Activated T-helper 17 cell treated with anti-CD3 and anti-CD28 coated beads, Interleukin-2, amount 50 U/mL, for 72 hours (primary cell): ENCODE data around the gene ABHD17A. TPM values are rescaled to one million over a fixed set of nuclear protein-coding genes. Genes with fewer than 3 reads are reported as not detected.
"Not testable (repeated sequence)": the region's sequence is repeated elsewhere in the genome, so short reads cannot be mapped to it uniquely, and the experiment has no call there.

Source experiments
- ATAC-seq: fragments of 150-1000 bp; cut with Tn5 transposase; replicated peaks from 2 replicates; pipeline ENCODE4 v1.10.0; 2021; ENCODE audit warnings: mild to moderate bottlenecking, moderate library complexity
- H3K27ac Mint-ChIP-seq: one replicate; pipeline ENCODE4 v1.8.0; 2022; ENCODE audit warnings: mixed read lengths
- H3K27me3 Mint-ChIP-seq: one replicate; pipeline ENCODE4 v1.8.0; 2022; ENCODE audit warnings: mixed read lengths
- H3K36me3 Mint-ChIP-seq: one replicate; pipeline ENCODE4 v1.8.0; 2022; ENCODE audit warnings: low read depth, mild to moderate bottlenecking, mixed read lengths
- H3K4me1 Mint-ChIP-seq: one replicate; pipeline ENCODE4 v1.8.0; 2022; ENCODE audit warnings: mixed read lengths
- H3K4me3 Mint-ChIP-seq: one replicate; pipeline ENCODE4 v1.8.0; 2022; ENCODE audit warnings: mild to moderate bottlenecking, mixed read lengths
- H3K9me3 Mint-ChIP-seq: one replicate; pipeline ENCODE4 v1.8.0; 2022; ENCODE audit warnings: mixed read lengths
- total RNA-seq, 2 donors: library from RNA; stranded (reverse); gene quantifications; one replicate each; pipeline ENCODE4 v1.2.3, GENCODE V29; 2022

Gene ABHD17A
- total RNA-seq: 100 to 1,000 TPM in 1 of 2 donors, 10 to 100 TPM in 1; 84.4 to 109 TPM

DNA sequence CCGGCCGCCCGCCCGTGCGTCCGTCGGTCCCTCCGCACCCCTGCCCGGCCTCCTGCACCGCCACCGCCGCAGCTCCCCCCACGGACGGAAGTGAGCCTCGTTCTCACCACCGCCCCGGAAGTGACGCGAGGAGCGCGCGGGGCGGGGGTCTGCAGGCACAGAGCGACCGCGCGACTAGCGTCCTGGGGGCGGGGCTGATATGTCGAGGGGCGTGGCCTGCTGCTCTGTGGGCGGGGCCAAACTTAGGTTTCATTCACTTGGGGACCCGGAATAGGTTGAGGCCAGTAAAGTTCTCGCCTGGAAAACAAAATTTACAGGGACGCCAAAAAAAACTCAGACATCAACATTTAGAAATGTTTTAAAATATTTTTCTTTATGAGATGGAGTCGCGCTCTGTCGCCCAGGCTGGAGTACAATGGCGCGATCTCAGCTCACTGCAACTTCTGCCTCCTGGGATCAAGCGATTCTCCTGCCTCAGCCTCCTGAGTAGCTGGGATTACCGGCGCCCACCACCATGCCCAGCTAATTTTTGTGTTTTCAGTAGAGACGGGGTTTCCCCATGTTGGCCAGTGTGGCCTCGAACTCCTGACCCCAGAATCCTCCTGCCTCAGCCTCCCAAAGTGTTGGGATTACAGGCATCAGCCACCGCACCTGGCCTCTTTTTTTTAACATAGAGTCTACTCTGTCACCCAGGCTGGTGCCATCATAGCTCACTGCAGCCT lies at the start of gene ABHD17A:
Gene ABHD17A (minus strand): TSS at position 99 of the 722 bp plus-strand sequence. CDS start 3,930 bp downstream, outside the sequence.
- peak; percentile 87 for ATAC-seq
- H3K4me1 Mint-ChIP-seq: peaks cover 18% of the 10 kb centered on the region
- H3K9me3 Mint-ChIP-seq, H3K27me3 Mint-ChIP-seq: not testable (repeated sequence)
- H3K36me3 Mint-ChIP-seq: peaks cover 29% of the 10 kb centered on the region
- peak within 1 kb of the TSS; percentile 87 for H3K27ac Mint-ChIP-seq
- peak within 1 kb of the TSS; percentile 91 for H3K4me3 Mint-ChIP-seq

DNA sequence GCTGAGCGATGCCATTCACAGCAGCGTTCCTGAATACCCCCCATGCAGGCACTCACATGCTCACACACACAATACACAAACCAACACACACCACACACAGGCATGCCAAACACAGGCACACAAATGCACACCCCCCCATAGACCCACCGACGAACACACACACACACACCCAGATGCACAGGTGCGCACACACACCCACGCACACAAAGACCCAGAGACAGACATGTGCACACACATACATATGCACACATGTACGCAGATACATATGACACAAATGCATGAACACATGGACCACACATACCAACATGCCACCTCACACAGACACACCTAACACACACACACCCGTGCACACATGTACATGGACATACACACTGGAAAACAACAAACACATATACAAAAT lies 48.6 kb upstream of the ABHD17A start:
- Mint-ChIP-seq H3K27me3 (no peaks in the 10 kb centered on the region), H3K4me1 (peaks cover 18% of the 10 kb centered on the region), H3K27ac (no peak overlapping the region), H3K4me3 (no peak overlapping the region), H3K9me3 (no peaks in the 10 kb centered on the region), H3K36me3 (no peaks in the 10 kb centered on the region)
- no peak for ATAC-seq

DNA sequence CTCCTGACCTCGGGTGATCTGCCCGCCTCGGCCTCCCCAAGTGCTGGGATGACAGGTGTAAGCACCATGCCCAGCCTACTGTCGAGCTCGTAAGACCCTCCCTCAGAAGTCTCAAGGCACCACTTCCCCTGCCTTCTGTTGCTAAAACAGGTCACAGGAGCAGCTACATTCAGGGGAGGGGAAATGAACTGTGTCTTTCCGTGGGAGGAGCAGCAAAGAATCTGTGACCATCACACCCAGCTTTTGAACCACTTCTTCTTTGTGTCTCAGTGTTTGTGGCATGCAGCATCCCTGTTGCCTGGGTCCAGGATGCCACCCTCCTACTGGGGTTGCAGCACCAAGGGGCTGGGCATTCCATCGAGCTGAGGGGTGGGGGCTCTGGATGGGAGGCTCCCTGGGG lies 47.9 kb upstream of the ABHD17A start:
- Mint-ChIP-seq H3K4me3 (no peak overlapping the region), H3K9me3 (no peaks in the 10 kb centered on the region), H3K27me3 (no peaks in the 10 kb centered on the region), H3K4me1 (peaks cover 18% of the 10 kb centered on the region), H3K36me3 (no peaks in the 10 kb centered on the region), H3K27ac (no peak overlapping the region)
- ATAC-seq: no peak

DNA sequence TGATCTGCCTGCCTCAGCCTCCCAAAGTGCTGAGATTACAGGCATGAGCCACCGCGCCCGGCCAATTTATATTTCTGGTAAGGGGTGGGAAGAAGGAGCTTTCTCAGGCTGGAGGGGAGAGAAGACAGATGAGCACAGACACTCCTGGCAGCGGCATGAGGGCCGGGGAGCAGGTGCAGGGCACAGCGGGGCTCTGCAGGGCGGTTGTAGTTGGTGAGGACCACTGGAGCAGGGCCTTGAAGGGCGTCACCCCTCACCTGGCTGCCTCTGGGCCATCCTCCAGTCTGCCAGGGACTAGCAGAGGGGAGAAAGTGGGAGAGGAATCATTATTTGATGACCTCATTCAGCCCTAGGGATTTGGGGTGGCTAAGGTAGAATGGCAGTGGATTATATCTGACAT lies 47.1 kb upstream of the ABHD17A start:
- no peak for ATAC-seq

DNA sequence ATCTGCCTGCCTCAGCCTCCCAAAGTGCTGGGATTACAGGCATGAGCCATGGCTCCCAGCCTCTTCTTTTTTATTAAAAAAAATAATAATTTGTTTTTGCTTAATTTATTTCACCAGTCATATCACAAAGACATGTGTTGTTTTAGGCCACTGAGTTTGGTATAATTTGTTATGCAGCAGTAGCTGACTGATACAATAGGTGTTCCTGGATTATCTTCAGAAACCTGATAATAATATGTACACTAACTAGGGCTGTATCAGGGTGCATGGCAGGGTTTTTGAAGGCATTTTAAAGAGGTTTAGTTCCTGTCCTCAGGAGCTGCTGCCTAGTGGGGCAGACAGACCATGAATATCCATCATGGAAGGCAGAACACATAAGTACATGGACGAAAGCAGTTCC lies 46.1 kb upstream of the ABHD17A start:
- no peak overlapping the region for H3K27ac Mint-ChIP-seq
- no peaks in the 10 kb centered on the region for H3K27me3 Mint-ChIP-seq
- H3K4me3 Mint-ChIP-seq: no peak overlapping the region
- no peak for ATAC-seq
- H3K4me1 Mint-ChIP-seq: peaks cover 21% of the 10 kb centered on the region
- no peaks in the 10 kb centered on the region for H3K36me3 Mint-ChIP-seq
- H3K9me3 Mint-ChIP-seq: no peaks in the 10 kb centered on the region

More for the DNA sequence above, 47.1 kb upstream of the ABHD17A start:
- H3K9me3 Mint-ChIP-seq: no peaks in the 10 kb centered on the region
- peaks cover 26% of the 10 kb centered on the region for H3K4me1 Mint-ChIP-seq
- no peak overlapping the region for H3K4me3 Mint-ChIP-seq
- no peak overlapping the region for H3K27ac Mint-ChIP-seq
- no peaks in the 10 kb centered on the region for H3K36me3 Mint-ChIP-seq
- no peaks in the 10 kb centered on the region for H3K27me3 Mint-ChIP-seq

DNA sequence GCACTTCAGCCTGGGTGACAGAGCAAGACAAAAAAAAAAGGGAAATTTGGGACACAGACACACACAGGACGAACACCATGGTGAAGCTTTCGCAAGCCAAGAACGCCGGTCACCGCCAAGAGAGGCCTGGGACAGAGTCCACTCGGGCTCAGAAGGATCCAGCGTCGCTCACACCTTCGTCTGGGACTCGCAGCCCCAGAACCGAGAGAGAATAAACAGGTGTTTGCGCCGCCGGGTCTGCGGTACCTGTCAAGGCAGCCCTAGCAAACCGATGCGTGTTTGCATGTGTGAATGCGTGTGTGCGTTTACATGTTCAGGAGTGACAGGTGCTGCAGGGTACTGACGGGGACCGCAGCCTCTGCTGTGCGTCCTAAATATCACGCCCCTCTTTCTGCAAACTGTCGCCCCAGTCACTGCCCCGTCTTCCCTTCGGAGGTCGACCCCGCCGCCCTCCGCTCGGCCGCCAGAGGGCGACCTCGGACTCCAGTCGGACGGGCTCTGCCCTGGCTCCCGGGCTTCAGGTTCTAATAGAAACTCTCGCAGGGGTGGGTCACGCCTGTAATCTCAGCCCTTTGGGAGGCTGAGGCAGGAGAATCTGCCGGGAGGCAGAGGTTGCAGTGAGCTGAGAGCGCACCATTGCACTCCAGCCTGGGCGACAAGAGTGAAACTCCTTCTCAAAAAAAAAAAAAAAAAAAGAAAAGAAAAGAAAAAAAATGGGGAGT lies 43.9 kb upstream of the ABHD17A start:
- no peaks in the 10 kb centered on the region for H3K9me3 Mint-ChIP-seq
- H3K36me3 Mint-ChIP-seq: no peaks in the 10 kb centered on the region
- H3K4me3 Mint-ChIP-seq: peak overlapping the region; percentile 57
- peak; percentile 95 for ATAC-seq
- H3K27ac Mint-ChIP-seq: no peak overlapping the region
- H3K27me3 Mint-ChIP-seq: no peaks in the 10 kb centered on the region
- H3K4me1 Mint-ChIP-seq: peaks cover 14% of the 10 kb centered on the region

DNA sequence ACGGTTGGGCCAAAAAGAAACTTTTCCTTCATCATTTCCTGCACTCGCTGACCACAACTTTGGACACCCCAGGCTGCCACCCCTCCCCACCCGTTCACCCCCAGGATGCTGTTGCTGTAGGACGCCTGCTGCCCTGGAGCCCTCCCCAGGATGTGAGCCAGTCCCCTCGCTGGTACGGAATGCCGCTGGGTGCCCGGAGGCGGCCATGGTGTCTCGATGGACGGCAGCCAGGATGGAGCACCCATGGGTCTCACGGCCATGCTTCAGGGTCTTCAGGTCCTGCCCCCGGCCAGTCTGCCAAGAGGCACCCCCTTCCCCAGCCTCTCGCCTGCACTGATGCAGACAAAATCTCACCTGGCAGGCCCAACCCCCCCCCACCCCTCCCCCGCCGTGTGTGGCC lies 40.2 kb upstream of the ABHD17A start:
- Mint-ChIP-seq H3K27ac (no peak overlapping the region), H3K27me3 (no peaks in the 10 kb centered on the region), H3K36me3 (peaks cover 10% of the 10 kb centered on the region), H3K4me1 (peaks cover 8% of the 10 kb centered on the region), H3K4me3 (no peak overlapping the region), H3K9me3 (no peaks in the 10 kb centered on the region)
- ATAC-seq: no peak

DNA sequence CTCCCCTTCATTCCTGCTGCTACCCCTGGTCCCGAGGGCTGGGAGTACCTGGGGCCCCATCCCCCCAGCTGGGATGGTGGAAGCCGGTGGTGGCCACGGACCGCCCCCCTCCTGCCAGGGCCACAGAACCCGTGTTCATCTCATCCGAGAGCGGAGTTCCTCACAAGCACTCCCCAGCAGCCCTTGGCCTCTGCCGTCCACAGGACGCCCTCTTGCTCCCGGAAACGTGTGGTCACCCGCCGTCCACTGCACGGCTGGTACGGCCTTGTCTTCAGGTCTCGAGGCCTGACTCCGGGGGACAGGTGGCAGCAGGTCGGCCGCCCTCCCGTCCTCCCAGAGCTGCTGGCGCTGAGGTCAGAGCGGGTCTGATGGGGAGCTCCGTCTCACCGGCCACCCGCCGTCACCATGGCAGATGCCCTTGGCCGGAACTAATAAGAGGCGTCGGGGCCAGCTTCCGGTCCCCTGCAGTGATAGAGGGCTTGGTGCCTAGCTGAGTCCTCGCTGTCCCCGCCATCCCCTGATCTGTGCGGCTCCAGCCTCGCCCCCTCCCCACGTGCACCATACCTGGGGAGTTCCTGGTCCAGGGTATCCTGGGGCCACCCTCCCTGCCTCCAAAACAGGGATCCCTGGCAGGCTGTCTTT lies 39.1 kb upstream of the ABHD17A start:
- Mint-ChIP-seq H3K4me3 (no peak overlapping the region), H3K27me3 (no peaks in the 10 kb centered on the region), H3K9me3 (no peaks in the 10 kb centered on the region), H3K4me1 (peaks cover 8% of the 10 kb centered on the region), H3K36me3 (peaks cover 18% of the 10 kb centered on the region), H3K27ac (no peak overlapping the region)
- ATAC-seq: no peak

DNA sequence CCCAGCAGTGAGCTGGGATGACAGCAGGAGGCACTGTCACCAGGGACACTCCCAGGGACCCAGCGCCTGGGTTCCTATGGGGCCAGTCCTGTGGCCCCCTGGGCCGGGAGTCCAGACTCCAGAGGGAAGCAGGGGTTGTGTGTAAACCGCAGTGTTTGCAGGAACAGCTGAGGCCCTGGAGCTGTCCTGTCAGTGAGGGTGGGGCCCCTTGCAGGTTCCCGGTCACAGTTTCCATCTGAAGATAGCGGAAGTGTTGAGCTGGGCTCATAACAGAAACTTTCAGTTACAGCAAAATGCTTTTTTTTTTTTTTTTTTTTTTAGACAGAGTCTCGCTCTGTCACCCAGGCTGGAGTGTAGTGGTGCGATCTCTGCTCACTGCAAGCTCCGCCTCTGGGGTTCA lies 38.0 kb upstream of the ABHD17A start:
- peak overlapping the region; percentile 52 for H3K4me3 Mint-ChIP-seq
- H3K36me3 Mint-ChIP-seq: peaks cover 24% of the 10 kb centered on the region
- ATAC-seq: peak; percentile 96
- no peaks in the 10 kb centered on the region for H3K9me3 Mint-ChIP-seq
- H3K27ac Mint-ChIP-seq: peak overlapping the region; percentile 65
- H3K27me3 Mint-ChIP-seq: no peaks in the 10 kb centered on the region
- peaks cover 8% of the 10 kb centered on the region for H3K4me1 Mint-ChIP-seq

DNA sequence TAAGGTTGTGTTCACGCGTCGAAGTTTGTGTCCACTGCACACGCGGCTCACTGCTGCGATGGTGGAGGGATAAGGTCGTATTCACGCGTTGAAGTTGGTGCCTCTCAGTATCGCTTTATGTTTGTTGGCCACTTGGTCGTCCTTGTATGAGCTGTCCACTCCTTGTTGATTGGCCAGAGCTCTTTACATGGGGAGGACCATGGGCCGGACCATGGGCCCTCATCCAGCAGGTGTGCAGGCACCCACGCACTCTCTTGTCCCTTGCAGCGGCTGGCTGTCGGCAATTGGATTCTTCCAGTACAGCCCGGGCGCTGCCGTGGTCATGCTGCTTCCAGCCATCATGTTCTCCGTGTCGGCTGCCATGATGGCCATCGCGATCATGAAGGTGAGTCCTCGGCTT lies 37.5 kb upstream of the ABHD17A start:
- peak overlapping the region; percentile 52 for H3K4me3 Mint-ChIP-seq
- H3K27ac Mint-ChIP-seq: peak overlapping the region; percentile 65
- no peaks in the 10 kb centered on the region for H3K9me3 Mint-ChIP-seq
- H3K36me3 Mint-ChIP-seq: peaks cover 28% of the 10 kb centered on the region
- H3K27me3 Mint-ChIP-seq: no peaks in the 10 kb centered on the region
- H3K4me1 Mint-ChIP-seq: peaks cover 5% of the 10 kb centered on the region
- ATAC-seq: no peak

DNA sequence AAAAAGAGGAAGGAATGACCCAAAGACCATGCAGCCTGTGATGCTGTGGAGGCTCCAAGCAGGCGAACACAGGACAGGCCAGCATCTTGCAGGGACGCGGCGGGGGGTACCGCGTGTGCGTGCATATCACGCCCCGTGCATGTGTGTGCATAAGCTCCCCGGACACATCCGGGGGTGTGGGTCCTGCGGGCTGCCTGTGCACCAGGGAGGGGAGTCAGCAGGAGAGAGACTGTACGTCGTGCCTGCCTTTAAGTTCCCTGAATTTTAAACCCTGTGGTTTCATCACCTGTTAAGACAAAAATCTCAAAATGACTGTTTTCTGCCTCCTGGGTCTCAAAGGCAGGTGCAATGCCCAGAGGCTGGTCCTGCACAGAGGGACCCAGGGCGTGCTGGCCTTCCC lies 36.5 kb upstream of the ABHD17A start:
- ATAC-seq: no peak

DNA sequence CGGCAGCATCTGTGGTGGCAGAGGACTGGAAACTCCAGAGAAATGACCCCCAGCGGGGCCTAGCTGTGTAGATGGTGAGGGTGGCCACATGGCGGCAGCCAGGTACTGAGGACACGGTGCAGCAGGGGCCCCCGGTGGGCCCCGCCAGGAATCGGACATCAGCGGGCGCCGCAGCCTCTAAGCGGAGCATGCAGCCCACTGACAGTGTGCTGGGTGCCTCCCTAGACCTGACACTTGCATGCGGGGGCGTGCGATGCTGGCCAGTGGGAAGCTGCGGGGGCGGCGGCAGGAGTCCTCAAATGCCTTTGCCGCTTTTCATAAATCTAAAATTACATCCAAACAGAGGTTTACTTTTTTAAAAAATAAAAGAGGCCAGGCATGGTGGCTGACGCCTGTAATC lies 36.0 kb upstream of the ABHD17A start:
- ATAC-seq: no peak
- Mint-ChIP-seq H3K36me3 (peaks cover 35% of the 10 kb centered on the region), H3K4me1 (no peaks in the 10 kb centered on the region), H3K4me3 (no peak overlapping the region), H3K27me3 (no peaks in the 10 kb centered on the region), H3K27ac (no peak overlapping the region), H3K9me3 (no peaks in the 10 kb centered on the region)

More for the DNA sequence above, 36.5 kb upstream of the ABHD17A start:
- no peak overlapping the region for H3K4me3 Mint-ChIP-seq
- H3K27me3 Mint-ChIP-seq: no peaks in the 10 kb centered on the region
- no peaks in the 10 kb centered on the region for H3K4me1 Mint-ChIP-seq
- H3K27ac Mint-ChIP-seq: no peak overlapping the region
- H3K36me3 Mint-ChIP-seq: peaks cover 35% of the 10 kb centered on the region
- no peaks in the 10 kb centered on the region for H3K9me3 Mint-ChIP-seq

DNA sequence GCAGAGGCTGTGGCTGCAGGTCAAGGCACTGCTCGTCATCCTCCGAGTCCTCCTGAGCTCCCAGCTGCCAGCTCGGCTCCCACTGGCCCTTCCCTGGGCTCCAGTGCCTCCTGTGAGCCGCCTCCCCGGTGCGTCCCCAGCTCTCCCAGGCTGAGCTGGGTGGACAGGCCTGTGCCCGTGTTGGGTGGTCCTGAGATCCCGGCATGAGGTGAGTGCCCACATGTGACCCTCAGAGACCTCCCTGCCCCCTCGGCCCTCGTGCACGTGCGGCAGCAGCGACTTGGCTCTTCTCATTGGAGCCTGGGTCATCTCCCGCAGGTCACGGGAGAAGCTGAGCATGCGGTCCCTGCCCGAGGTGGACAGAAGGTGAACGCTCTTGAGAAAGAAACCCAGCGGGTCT lies 35.3 kb upstream of the ABHD17A start:
- no peaks in the 10 kb centered on the region for H3K9me3 Mint-ChIP-seq
- peaks cover 35% of the 10 kb centered on the region for H3K36me3 Mint-ChIP-seq
- no peak overlapping the region for H3K27ac Mint-ChIP-seq
- no peaks in the 10 kb centered on the region for H3K27me3 Mint-ChIP-seq
- H3K4me1 Mint-ChIP-seq: no peaks in the 10 kb centered on the region
- no peak for ATAC-seq
- H3K4me3 Mint-ChIP-seq: no peak overlapping the region

DNA sequence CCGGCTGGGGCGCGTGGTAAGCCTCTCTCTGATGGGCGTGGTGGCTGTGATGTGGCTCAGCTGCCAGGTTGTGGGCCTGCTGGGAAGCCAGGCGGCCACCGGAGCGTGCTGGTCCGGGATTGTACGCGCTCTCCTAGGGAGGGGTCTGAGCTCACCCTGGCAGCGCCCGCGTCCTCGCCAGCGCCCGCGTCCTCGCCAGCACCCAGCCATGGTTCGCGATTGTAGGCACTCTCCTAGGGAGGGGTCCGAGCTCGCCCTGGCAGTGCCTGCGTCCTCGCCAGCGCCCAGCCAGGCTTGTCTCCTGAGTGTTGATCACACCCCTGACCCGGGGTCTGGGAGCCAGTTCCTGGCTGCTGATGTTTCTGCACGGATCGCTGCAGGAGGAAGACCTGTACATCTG lies 33.7 kb upstream of the ABHD17A start:
- Mint-ChIP-seq H3K4me3 (no peak overlapping the region), H3K27me3 (no peaks in the 10 kb centered on the region), H3K27ac (no peak overlapping the region), H3K36me3 (peaks cover 35% of the 10 kb centered on the region), H3K9me3 (no peaks in the 10 kb centered on the region), H3K4me1 (no peaks in the 10 kb centered on the region)
- ATAC-seq: no peak

DNA sequence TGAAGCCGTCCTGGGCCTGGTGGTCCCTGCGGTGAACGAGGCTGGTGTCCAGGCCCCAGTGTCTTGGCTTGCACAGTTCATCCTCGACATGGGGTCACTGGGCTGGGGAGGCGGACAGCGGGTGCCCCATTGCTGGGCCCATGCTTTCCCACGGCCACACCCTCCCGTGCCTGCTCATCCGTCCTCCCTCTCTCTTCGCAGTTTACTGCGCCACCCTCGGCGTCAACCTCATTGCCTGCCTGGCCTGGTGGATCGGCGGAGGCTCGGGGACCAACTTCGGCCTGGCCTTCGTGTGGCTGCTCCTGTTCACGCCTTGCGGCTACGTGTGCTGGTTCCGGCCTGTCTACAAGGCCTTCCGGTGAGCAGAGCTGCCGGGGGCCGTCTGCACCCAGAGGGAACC lies 32.6 kb upstream of the ABHD17A start:
- no peak overlapping the region for H3K4me3 Mint-ChIP-seq
- no peaks in the 10 kb centered on the region for H3K4me1 Mint-ChIP-seq
- ATAC-seq: no peak
- H3K27ac Mint-ChIP-seq: no peak overlapping the region
- no peaks in the 10 kb centered on the region for H3K9me3 Mint-ChIP-seq
- H3K36me3 Mint-ChIP-seq: peaks cover 35% of the 10 kb centered on the region
- no peaks in the 10 kb centered on the region for H3K27me3 Mint-ChIP-seq
